ENCODE results near the gene KRT13. TPM values are rescaled to one million over a fixed set of nuclear protein-coding genes. Genes with fewer than 3 reads are reported as not detected.

Gene KRT13
- total RNA-seq, 1 experiment from 2014 or later: not detected

GRCh38 chr17:41474863-41475262 lies 30.5 kb downstream of the KRT13 start:
- POLR2A ChIA-PET: no interaction called here
- no peaks in the 10 kb centered on the region for H3K36me3 Mint-ChIP-seq (ENCODE audit: insufficient read depth, unreplicated experiment)
- CTCF ChIA-PET: interaction anchor here (0.6 to 1.3 kb wide), 3 partner anchors 8 to 221 kb away, joined by 3 to 4 read pairs (median 4); no protein-coding TSS in a partner anchor
- H3K4me3 Mint-ChIP-seq (ENCODE audit: unreplicated experiment): no peak overlapping the region
- no peaks in the 10 kb centered on the region for H3K4me1 Mint-ChIP-seq (ENCODE audit: insufficient read depth, unreplicated experiment)
- H3K27ac Mint-ChIP-seq (ENCODE audit: low read depth, unreplicated experiment): no peak overlapping the region
- peaks cover 36% of the 10 kb centered on the region for H3K27me3 Mint-ChIP-seq (ENCODE audit: insufficient read depth, unreplicated experiment)
- TF ChIP-seq, protein P1, sequence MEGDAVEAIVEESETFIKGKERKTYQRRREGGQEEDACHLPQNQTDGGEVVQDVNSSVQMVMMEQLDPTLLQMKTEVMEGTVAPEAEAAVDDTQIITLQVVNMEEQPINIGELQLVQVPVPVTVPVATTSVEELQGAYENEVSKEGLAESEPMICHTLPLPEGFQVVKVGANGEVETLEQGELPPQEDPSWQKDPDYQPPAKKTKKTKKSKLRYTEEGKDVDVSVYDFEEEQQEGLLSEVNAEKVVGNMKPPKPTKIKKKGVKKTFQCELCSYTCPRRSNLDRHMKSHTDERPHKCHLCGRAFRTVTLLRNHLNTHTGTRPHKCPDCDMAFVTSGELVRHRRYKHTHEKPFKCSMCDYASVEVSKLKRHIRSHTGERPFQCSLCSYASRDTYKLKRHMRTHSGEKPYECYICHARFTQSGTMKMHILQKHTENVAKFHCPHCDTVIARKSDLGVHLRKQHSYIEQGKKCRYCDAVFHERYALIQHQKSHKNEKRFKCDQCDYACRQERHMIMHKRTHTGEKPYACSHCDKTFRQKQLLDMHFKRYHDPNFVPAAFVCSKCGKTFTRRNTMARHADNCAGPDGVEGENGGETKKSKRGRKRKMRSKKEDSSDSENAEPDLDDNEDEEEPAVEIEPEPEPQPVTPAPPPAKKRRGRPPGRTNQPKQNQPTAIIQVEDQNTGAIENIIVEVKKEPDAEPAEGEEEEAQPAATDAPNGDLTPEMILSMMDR (IDR thresholded peaks at IDR 0.05; ENCODE audit: unreplicated experiment): no peak
- intact Hi-C loops (cut with micrococcal nuclease): no loop called here
- H3K9me3 Mint-ChIP-seq (ENCODE audit: unreplicated experiment): no peaks in the 10 kb centered on the region
- DNase-seq (ENCODE audit: unreplicated experiment): no peak
- no TSS peak for BruUV-seq (replicated peaks)

DNA sequence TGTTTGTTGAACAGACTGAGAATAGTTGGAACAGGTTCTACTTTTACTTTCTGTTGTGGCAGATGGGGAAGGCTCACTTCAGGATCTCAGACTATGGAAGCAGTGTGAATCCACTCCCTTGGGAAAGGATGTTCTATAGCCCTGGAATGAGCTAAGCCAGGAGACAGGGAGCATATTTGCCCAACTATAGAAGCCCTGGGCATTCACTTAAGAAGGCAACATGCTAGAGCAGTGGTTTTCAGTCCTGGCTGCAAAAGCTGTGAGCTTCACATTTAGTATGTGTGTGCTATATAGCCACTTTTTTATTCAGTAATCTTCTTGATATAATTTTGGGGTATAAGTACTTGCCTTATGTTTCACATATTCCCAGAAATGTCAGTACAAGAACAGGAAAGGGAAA lies 37.1 kb downstream of the KRT13 start:
- H3K9me3 Mint-ChIP-seq (ENCODE audit: unreplicated experiment): no peaks in the 10 kb centered on the region
- no TSS peak for BruUV-seq (replicated peaks)
- H3K36me3 Mint-ChIP-seq (ENCODE audit: insufficient read depth, unreplicated experiment): no peaks in the 10 kb centered on the region
- intact Hi-C loops (cut with micrococcal nuclease): no loop called here
- H3K27me3 Mint-ChIP-seq (ENCODE audit: insufficient read depth, unreplicated experiment): peaks cover 24% of the 10 kb centered on the region
- peaks cover 9% of the 10 kb centered on the region for H3K4me1 Mint-ChIP-seq (ENCODE audit: insufficient read depth, unreplicated experiment)
- CTCF ChIA-PET: interaction anchor here (0.6 to 0.7 kb wide), 2 partner anchors 15 to 28 kb away, joined by 3 to 4 read pairs; no protein-coding TSS in a partner anchor
- POLR2A ChIA-PET: interaction anchor here (1.2 kb wide), 1 partner anchor 12 kb away, joined by 3 read pairs; no protein-coding TSS in a partner anchor
- H3K27ac Mint-ChIP-seq (ENCODE audit: low read depth, unreplicated experiment): no peak overlapping the region
- no peak for DNase-seq (ENCODE audit: unreplicated experiment)
- no peak overlapping the region for H3K4me3 Mint-ChIP-seq (ENCODE audit: unreplicated experiment)
- TF ChIP-seq, protein P1 (IDR thresholded peaks at IDR 0.05; ENCODE audit: unreplicated experiment): no peak

GRCh38 chr17:41467561-41467960 lies 37.9 kb downstream of the KRT13 start:
- TF ChIP-seq, protein P1 (IDR thresholded peaks at IDR 0.05; ENCODE audit: unreplicated experiment): no peak
- POLR2A ChIA-PET: interaction anchor here (1.2 kb wide), 1 partner anchor 13 kb away, joined by 3 read pairs; no protein-coding TSS in a partner anchor
- CTCF ChIA-PET: no interaction called here
- Mint-ChIP-seq H3K4me1 (ENCODE audit: insufficient read depth, unreplicated experiment) (peaks cover 9% of the 10 kb centered on the region), H3K4me3 (ENCODE audit: unreplicated experiment) (no peak overlapping the region), H3K9me3 (ENCODE audit: unreplicated experiment) (no peaks in the 10 kb centered on the region), H3K36me3 (ENCODE audit: insufficient read depth, unreplicated experiment) (no peaks in the 10 kb centered on the region), H3K27ac (ENCODE audit: low read depth, unreplicated experiment) (no peak overlapping the region), H3K27me3 (ENCODE audit: insufficient read depth, unreplicated experiment) (peaks cover 17% of the 10 kb centered on the region)
- intact Hi-C loops (cut with micrococcal nuclease): no loop called here
- DNase-seq (ENCODE audit: unreplicated experiment): peak; percentile 26
- no TSS peak for BruUV-seq (replicated peaks)

- Mint-ChIP-seq H3K36me3 (ENCODE audit: insufficient read depth, unreplicated experiment) (no peaks in the 10 kb centered on the region), H3K4me3 (ENCODE audit: unreplicated experiment) (no peak within 1 kb of the TSS), H3K27ac (ENCODE audit: low read depth, unreplicated experiment) (no peak within 1 kb of the TSS), H3K4me1 (ENCODE audit: insufficient read depth, unreplicated experiment) (peaks cover 9% of the 10 kb centered on the region), H3K9me3 (ENCODE audit: unreplicated experiment) (no peaks in the 10 kb centered on the region), H3K27me3 (ENCODE audit: insufficient read depth, unreplicated experiment) (peaks cover 12% of the 10 kb centered on the region)
- ChIA-PET CTCF (interaction anchor here (1.4 kb wide), 1 partner anchor 29 kb away, joined by 5 read pairs; no protein-coding TSS in a partner anchor), POLR2A (interaction anchor here (1.4 kb wide), 1 partner anchor 326 kb away, joined by 3 read pairs; the partner anchor contains the start of gene KRTAP4-6)
- no TSS peak for BruUV-seq (replicated peaks)
- intact Hi-C loops (cut with micrococcal nuclease): no loop called here
- TF ChIP-seq, protein P1 (IDR thresholded peaks at IDR 0.05; ENCODE audit: unreplicated experiment): no peak
- DNase-seq (ENCODE audit: unreplicated experiment): no peak
These were observed 38.4 kb downstream of the KRT13 start, which contains the start of gene KRT32 for GRCh38 chr17:41466988-41467387. TSS of gene KRT32 (minus strand) at chr17:41467386. CDS start at chr17:41467325, 61 bp downstream.
